GM18498 (cell line): ENCODE data around the gene ADGRB3.

ENCODE experiments used
- ATAC-seq: cut with Tn5 transposase; IDR thresholded peaks from one replicate; pipeline ENCODE4 v1.9.1; 2021; ENCODE audit warnings: mild to moderate bottlenecking, moderate library complexity; ENCODE audit not compliant: unreplicated experiment

The ADGRB3 gene

DNA sequence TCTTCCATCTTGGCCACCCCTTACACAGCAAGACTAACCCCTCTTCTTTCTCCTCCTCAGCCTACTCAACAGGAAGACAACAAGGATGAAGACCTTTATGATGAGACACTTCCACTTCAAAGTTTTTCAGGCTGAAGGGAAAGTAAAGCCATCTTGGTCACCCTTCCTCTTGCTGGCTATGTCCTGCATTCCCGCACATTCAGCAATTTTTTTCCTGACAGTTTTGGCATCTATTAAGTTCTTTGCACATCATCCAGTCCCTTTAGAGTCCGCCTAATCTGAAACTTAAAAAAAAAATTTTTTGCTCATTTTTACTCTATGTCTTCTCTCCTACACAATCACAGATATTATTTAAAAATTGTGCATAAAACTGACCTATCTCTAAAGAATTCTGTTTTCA is 668.3 kb downstream of the ADGRB3 start:
- ATAC-seq: no peak

- no peak for ATAC-seq
These were observed 670.4 kb downstream of the ADGRB3 start for GRCh38 chr6:69305456-69305855.

DNA sequence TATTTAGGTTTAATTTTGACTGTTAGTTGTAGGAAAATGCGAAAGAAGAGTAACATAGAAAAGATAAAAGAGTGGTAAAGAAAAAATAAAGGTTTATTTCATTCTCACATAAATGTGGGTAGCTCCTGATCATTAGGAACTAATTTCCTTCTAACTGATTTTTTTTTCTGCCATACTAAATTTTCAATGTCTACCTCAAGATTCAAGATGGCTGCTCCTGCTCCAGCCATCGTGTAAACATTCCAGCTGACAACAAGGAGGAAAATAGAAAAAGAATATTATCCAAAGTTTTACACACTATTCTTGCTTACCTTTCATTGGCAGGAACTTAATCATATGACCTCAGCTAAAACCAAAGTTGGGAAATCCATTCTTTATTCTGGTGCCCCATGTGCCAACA is 673.5 kb downstream of the ADGRB3 start:
- no peak for ATAC-seq

DNA sequence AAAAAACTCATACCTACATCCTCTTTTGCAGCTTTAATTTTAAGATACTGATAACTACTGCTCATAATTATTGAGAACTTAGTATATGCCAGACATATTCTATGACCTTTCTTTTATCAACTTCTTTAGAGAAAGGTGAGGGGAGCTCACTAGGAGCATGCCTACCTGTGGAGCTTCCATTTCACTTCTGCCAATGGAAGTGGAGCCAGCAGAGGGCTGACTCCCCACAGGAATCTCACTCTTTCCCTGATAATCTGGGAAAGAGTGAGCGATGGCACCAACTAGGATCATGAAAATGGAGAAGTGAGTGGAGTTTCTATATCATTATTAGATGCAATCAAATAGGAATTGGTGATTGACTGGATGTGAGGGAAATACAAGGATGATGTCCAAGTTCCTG is 676.8 kb downstream of the ADGRB3 start:
- no peak for ATAC-seq

DNA sequence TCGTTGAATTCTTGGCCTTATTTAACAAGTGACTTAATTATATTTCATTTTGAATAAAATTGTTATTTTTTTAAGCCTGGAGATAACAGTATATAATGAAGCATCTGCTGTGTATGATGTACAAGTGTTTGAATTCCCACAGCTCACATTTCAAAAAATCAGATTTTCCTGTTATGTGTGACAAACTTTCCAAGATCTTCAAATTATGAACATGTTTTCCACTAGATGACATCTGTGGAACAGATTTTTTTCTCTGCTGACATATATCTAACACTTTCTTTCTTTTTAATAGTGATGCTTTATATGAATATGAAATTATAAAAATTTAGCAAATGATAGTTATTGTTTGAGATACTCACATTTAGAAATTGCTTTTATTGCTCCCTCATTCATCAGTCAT is 678.9 kb downstream of the ADGRB3 start:
- no peak for ATAC-seq

GRCh38 chr6:69314531-69314930 is 679.4 kb downstream of the ADGRB3 start:
- no peak for ATAC-seq

DNA sequence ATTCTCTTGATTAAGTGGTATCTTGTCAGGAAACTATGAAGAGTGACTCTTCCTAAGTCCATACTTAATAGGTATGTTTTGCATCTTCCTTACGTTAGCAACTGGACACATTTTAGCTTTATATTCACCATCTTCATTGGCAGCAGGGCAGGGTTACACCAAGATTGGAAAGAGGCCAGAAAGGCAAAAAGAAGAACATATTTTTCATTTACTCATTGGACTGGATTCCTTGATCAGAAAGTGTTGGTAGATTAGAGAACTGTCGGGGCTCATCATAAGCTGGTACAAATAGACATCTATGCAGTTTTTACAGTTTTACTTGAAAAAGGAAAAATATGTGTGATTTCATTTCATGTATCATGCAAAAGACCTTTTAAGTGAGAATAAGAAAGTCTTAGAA is 696.8 kb downstream of the ADGRB3 start:
- ATAC-seq: no peak

DNA sequence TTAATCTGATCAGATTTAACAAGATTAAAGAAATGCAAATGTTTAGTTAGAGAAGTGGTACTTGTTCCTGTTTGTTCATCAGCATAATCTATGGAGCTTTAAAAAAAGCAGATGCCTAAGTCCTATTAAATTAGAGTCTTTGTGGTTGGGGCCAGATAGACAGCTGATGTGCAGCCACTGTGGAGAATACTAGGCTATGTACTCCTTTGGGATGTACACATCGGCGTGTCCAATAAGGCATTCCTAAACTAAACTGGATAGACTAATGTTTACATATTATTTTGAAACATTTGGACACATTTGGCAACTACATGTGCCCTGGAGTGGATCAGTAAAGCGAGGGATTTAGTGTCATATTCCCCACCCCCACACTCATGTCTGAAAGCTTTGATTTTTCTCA is 702.2 kb downstream of the ADGRB3 start:
- ATAC-seq: no peak

GRCh38 chr6:69338431-69339162 is 703.5 kb downstream of the ADGRB3 start:
- ATAC-seq: no peak

GRCh38 chr6:69339163-69339550 is 704.1 kb downstream of the ADGRB3 start:
- no peak for ATAC-seq

DNA sequence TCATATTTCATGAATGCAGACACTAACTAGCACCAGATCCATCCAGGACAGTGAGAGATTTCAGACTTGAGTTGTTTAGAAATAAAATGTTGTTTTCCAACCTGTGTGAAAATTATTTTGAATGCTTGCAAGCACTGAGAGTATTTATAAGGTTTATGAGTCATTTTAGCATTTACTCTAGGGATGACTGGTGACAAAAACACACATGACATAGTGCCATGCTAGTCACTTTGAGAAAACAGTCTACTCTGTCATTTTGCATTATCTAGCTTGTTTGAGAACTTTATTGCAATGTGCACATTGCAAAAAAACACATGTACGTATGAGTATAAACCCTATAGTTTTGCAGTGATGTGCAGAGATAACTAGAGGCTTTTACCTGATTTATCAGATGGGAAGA is 705.1 kb downstream of the ADGRB3 start:
- no peak for ATAC-seq

DNA sequence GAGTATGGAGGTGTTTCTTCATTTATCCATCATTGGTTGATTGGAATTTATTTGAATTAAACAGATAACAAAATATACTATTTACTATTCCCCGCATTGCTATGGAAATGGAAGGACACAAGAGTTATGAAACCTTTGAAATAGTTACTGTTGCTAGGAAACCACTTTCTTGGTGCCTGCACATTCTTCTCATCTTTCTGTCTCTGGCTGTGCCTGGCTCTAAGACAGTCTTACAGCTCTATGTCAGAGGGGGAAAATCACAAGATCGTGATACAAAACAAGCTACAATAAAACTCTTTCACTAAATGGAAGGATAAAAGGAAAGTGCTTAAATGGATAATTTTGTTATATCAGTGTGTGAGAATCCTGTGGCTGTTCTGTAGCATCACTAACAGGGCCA is 708.8 kb downstream of the ADGRB3 start:
- no peak for ATAC-seq

GRCh38 chr6:69349771-69350170 is 714.7 kb downstream of the ADGRB3 start:
- no peak for ATAC-seq

DNA sequence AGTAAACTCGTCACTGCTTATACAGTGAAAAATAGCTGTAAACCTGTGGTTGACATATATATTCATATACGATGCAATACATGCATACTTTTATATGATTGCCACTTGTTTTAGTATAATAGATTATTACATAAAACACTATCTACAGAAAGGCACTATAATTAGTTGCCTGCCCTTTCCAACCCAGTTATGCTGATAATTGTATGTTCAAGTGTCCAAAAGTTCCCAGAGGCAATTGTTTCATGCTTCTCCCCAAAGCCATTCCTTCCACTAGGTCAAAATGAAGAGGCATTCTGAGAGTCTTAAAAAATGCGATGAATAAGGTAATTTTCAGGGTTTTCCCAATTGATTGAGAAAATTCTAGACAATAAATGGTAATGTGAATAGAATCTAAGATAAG is 727.1 kb downstream of the ADGRB3 start:
- ATAC-seq: no peak

GRCh38 chr6:69366831-69367230 is 731.7 kb downstream of the ADGRB3 start:
- no peak for ATAC-seq

DNA sequence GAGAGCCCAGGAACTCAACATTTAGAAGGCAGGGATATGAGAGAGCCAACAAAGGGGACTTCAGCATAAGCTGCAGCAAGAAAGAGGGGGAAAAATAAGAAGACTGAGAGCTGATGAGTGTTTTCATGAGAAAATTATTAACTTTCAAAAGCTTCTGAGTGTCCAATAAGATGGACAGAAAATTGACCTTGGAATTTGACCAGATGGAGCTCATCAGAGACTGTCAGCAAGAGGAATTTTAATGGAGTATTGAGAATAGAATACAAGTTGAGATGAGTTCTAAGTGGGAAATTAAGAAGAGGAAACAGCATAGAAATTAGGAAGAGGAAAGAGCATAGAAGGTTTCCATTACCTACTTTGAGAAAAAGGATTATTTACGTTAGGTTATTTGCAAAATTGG is 733.5 kb downstream of the ADGRB3 start:
- ATAC-seq: no peak

- no peak for ATAC-seq
These were observed 735.7 kb downstream of the ADGRB3 start for GRCh38 chr6:69370763-69371162.

DNA sequence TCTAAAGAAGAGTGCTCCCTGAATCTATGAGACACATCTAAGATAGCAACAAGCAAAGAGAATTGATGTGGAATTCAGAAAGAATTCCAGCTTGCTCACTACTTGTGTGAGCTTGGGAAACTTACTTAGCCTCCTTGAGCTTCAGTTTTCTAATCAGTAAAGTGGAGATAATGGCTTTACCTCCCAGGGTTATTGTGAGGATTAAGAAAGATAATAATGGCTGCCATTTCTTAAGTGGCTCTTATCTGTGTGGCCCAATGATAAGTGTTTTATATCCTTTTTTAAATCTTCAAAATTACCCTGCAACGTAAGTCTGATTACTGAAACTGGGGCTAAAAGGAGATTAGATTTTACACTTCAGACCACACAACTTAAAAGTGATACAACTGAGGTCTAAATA is 743.2 kb downstream of the ADGRB3 start:
- ATAC-seq: no peak

GRCh38 chr6:69379518-69379917 is 744.4 kb downstream of the ADGRB3 start:
- no peak for ATAC-seq

GRCh38 chr6:69383627-69384026 is 748.5 kb downstream of the ADGRB3 start:
- ATAC-seq: no peak

DNA sequence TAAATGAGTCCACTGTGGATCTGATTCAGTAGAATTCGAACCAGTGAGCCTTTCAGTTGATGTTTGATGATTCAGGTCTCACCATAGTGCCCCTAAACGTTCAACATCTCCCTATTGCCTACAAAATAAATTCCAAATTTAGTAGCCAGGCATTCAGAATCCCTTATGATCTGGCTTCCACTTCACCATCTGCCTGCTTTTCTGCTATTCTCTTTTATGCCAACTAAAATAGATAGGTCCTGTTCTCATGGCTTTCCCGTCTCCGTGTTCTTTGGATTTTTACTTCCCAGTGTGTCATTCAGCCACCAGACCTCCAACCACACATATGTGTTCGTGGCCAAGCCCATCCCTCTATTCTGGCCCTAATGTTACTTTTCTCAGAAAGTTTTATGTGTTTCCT is 751.3 kb downstream of the ADGRB3 start:
- ATAC-seq: no peak

GRCh38 chr6:69390125-69390524 is 755.0 kb downstream of the ADGRB3 start:
- ATAC-seq: no peak

GRCh38 chr6:69391106-69391505 is 756.0 kb downstream of the ADGRB3 start:
- ATAC-seq: no peak
